ENCODE results near the gene MICAL2. TPM values are rescaled to one million over a fixed set of nuclear protein-coding genes. Genes with fewer than 3 reads are reported as not detected.

The MICAL2 gene
- total and polyA plus RNA-seq, 2 of the 8 experiments (the other 6 are each of a cell fraction or from before 2014, with no cell fraction given) = 1.3 to 4.1 TPM

- Histone ChIP-seq H3K4ac (replicated peaks; ENCODE audit: insufficient read length, low read depth, low read length) (no peak overlapping the region), H3K9me3 (ENCODE audit: insufficient read depth in 2 of 2, low read depth in 1 of 2, low read length in 1 of 2) (no peaks in the 10 kb centered on the region), H4K91ac (replicated peaks; ENCODE audit: insufficient read length, low read length) (no peak overlapping the region), H2BK20ac (ENCODE audit: low read length) (no peak overlapping the region), H3K4me3 (ENCODE audit: extremely low read depth in 1 of 4, insufficient read depth in 2 of 4, low read depth in 3 of 4, low read length in 4 of 4) (no peak overlapping the region), H3K79me2 (ENCODE audit: control insufficient read depth in 1 of 2, insufficient read depth in 2 of 2, low read length in 2 of 2) (no peaks in the 10 kb centered on the region), H2BK12ac (ENCODE audit: low read depth, low read length) (no peak overlapping the region), H3K18ac (ENCODE audit: extremely low read depth, low read length) (no peak overlapping the region), H2AFZ (ENCODE audit: low read length) (0 out of 2 replicates have a peak overlapping the region, but pooled peaks have one; percentile 27), H3K4me1 (replicated peaks in 1 of 4; ENCODE audit: control insufficient read depth in 3 of 4, insufficient read depth in 4 of 4, low read length in 3 of 4) (peaks cover 0 to 4% (median 0%) of the 10 kb centered on the region in 4 experiments; a peak in 1 of 7 replicates), H4K8ac (ENCODE audit: extremely low read depth, insufficient read depth, low read length) (no peak overlapping the region), H3K14ac (ENCODE audit: insufficient read length) (no peak overlapping the region), H3K27me3 (replicated peaks in 1 of 4; ENCODE audit: control insufficient read depth in 3 of 4, extremely low read depth in 1 of 4, insufficient read depth in 3 of 4, low read length in 3 of 4) (no peaks in the 10 kb centered on the region), H2BK120ac (replicated peaks; ENCODE audit: low read depth, low read length) (no peak overlapping the region), H2BK5ac (ENCODE audit: low read depth, low read length) (no peak overlapping the region), H3K79me1 (ENCODE audit: low read depth, low read length) (no peaks in the 10 kb centered on the region), H2AK5ac (ENCODE audit: low read depth, low read length) (no peak overlapping the region), H3K23me2 (ENCODE audit: low read depth, low read length) (no peaks in the 10 kb centered on the region), H3K56ac (replicated peaks; ENCODE audit: insufficient read length, low read depth, low read length) (no peak overlapping the region), H2BK15ac (ENCODE audit: low read length) (peak overlapping the region; percentile 63; the same call in 1 of the 2 replicates), H3K23ac (ENCODE audit: insufficient read length) (no peak overlapping the region), H4K20me1 (replicated peaks in 1 of 2; ENCODE audit: control insufficient read depth in 1 of 2, insufficient read depth in 2 of 2, low read length in 2 of 2) (no peaks in the 10 kb centered on the region), H3K36me3 (ENCODE audit: control insufficient read depth in 2 of 4, insufficient read depth in 4 of 4, low read length in 3 of 4) (no peaks in the 10 kb centered on the region), H3K4me2 (ENCODE audit: insufficient read depth in 1 of 2, low read depth in 2 of 2, low read length in 2 of 2) (no peak overlapping the region), H4K5ac (ENCODE audit: insufficient read length, low read depth, low read length) (peak overlapping the region; percentile 29), H3K9ac (replicated peaks in 1 of 4; ENCODE audit: extremely low read depth in 1 of 4, low read depth in 3 of 4, low read length in 3 of 4) (no peak overlapping the region), H3K27ac (ENCODE audit: low read depth, low read length) (no peak overlapping the region)
- ChIA-PET CTCF (ENCODE audit: partially characterized antibody) (interaction anchor here (0.6 to 2.3 kb wide), 5 partner anchors 10 to 98 kb away, joined by 3 to 14 read pairs (median 4); no protein-coding TSS in a partner anchor), POLR2A (ENCODE audit: partially characterized antibody) (no interaction called here)
- 89% methylated on average over 12 of the region's 12 CpGs; no CpG with 5 or more reads in 1 of the 2 experiments for WGBS, 2 experiments (ENCODE audit: extremely low coverage in 1 of 2, insufficient coverage in 1 of 2, insufficient read length in 1 of 2, insufficient replicate concordance in 2 of 2, low coverage in 1 of 2, low lambda C conversion rate in 2 of 2, missing lambda C conversion rate in 1 of 2)
- DNase-seq (ENCODE audit: low read depth in 1 of 2, low spot score in 2 of 2) (no peak), FAIRE-seq (no peak)
- TF ChIP-seq CEBPB (IDR thresholded peaks at IDR 0.05; ENCODE audit: low read depth, low read length) (no peak), KDM1A (IDR thresholded peaks at IDR 0.05; ENCODE audit: borderline replicate concordance, low read length) (no peak), POLR2A (IDR thresholded peaks at IDR 0.05; ENCODE audit: control extremely low read depth in 1 of 2, low read depth in 2 of 2, low read length in 2 of 2) (no peak), ATF3 (IDR thresholded peaks at IDR 0.05; ENCODE audit: insufficient read depth, low read depth, low read length) (no peak), POU5F1 (IDR thresholded peaks at IDR 0.05; ENCODE audit: low read depth, low read length) (no peak), YY1 (IDR thresholded peaks at IDR 0.05; ENCODE audit: low read depth, low read length) (no peak), CTBP2 (IDR thresholded peaks at IDR 0.05; ENCODE audit: borderline replicate concordance, insufficient read depth, insufficient read length, low read length) (no peak), USF2 (IDR thresholded peaks at IDR 0.05; ENCODE audit: low read length) (no peak), SIX5 (IDR thresholded peaks at IDR 0.05; ENCODE audit: low read depth, low read length) (no peak), BCL11A (IDR thresholded peaks at IDR 0.05; ENCODE audit: low read depth in 2 of 2, low read length in 2 of 2) (no peak), MAFK (IDR thresholded peaks at IDR 0.05; ENCODE audit: low read depth, low read length) (no peak)
These were observed 72.5 kb downstream of the MICAL2 start for GRCh38 chr11:12182676-12183541.

Data from H1 (cell line).